Gastrocnemius medialis (tissue), 4 donors: ENCODE data around the gene FGF9.

Source experiments
- CTCF ChIP-seq, 5 experiments: fragments of 450-650 bp in 3 of 5; fragments of 200-600 bp in 2 of 5; sonication (generic) in 2 of 5; IDR thresholded peaks in 4 of 5; conservative IDR thresholded peaks in 1 of 5; 1 replicate in 4 of 5; 2 replicates in 1 of 5; pipeline ENCODE4 v1.5.1; 2016 to 2019; ENCODE audit warnings: antibody characterized with exemption in 5 of 5, mild to moderate bottlenecking in 3 of 5, moderate library complexity in 3 of 5
- POLR2A ChIP-seq, 2 donors: fragments of 450-650 bp; IDR thresholded peaks; one replicate each; pipeline ENCODE4 v1.6.1; 2017; ENCODE audit warnings: antibody characterized with exemption in 2 of 2, mild to moderate bottlenecking in 2 of 2, moderate library complexity in 2 of 2

- TF ChIP-seq POLR2A (IDR thresholded peaks at IDR 0.05) (no peak), CTCF (IDR thresholded peaks at IDR 0.05 in 4 of 5, conservative IDR thresholded peaks at IDR 0.05 in 1 of 5) (no peak)
Measured at GRCh38 chr13:21661097-21661909, 9.6 kb upstream of the FGF9 start.
